Brain microvascular endothelial cell (primary cell): ENCODE data around the gene TBKBP1.

Source experiments
- DNase-seq: peaks from one replicate; pipeline ENCODE4 v3.0.0-alpha.2; 2020
- H3K27ac ChIP-seq: fragments of 250-450 bp; sonication (Bioruptor Pico); 2 replicates; pipeline ENCODE4 v1.5.1; 2020; ENCODE audit warnings: mild to moderate bottlenecking, moderate library complexity
- H3K27me3 ChIP-seq: fragments of 250-450 bp; sonication (Bioruptor Pico); replicated peaks from 2 replicates; pipeline ENCODE4 v1.5.1; 2020; ENCODE audit warnings: mild to moderate bottlenecking
- H3K36me3 ChIP-seq: fragments of 250-450 bp; sonication (Bioruptor Pico); replicated peaks from 2 replicates; pipeline ENCODE4 v1.5.1; 2020; ENCODE audit warnings: mild to moderate bottlenecking
- H3K4me3 ChIP-seq: 2 replicates; pipeline ENCODE4 v1.5.1; 2011; ENCODE audit warnings: low read depth, mild to moderate bottlenecking, control low read depth, low read length, moderate library complexity
- CTCF ChIP-seq: IDR thresholded peaks from 2 replicates; pipeline ENCODE4 v1.5.1; 2011; ENCODE audit warnings: low read depth, mild to moderate bottlenecking, moderate library complexity, low read length, control low read depth, inconsistent platforms; ENCODE audit errors: missing control alignments
- in situ Hi-C: cut with HindIII; loops from 2 replicates; pipeline ENCODE4 v1.10.0; 2017; ENCODE audit warnings: low sequenced_read_pairs, low pct_ligation_motif_present

Gene TBKBP1

DNA sequence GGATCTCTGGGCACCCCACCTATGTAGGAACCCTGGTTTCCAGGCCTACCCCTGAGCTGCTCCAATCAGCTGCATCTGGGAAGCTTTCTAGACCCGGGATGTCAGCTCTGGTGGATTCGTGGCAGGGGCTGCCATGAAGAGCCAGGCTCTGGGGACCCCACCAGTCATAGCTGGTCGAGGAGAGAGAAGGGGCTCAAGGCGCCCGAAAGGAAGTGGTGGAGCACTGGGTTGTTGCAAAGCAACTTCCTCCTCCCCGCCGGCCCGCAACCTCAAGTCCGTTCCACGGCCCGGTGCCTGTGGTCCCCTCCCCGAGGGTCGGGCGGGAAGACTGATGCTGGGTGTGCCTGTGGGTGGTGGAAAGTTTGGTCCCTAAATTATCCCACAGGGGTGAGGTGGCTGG, 10.2 kb downstream of the TBKBP1 start:
- H3K36me3 ChIP-seq = no peaks in the 10 kb centered on the region
- TF ChIP-seq CTCF = no peak
- peaks cover 35% of the 10 kb centered on the region for H3K27me3 ChIP-seq
- DNase-seq = no peak
- in situ Hi-C loops = no loop called here
- H3K27ac ChIP-seq = no peak overlapping the region
- no peak overlapping the region for H3K4me3 ChIP-seq

DNA sequence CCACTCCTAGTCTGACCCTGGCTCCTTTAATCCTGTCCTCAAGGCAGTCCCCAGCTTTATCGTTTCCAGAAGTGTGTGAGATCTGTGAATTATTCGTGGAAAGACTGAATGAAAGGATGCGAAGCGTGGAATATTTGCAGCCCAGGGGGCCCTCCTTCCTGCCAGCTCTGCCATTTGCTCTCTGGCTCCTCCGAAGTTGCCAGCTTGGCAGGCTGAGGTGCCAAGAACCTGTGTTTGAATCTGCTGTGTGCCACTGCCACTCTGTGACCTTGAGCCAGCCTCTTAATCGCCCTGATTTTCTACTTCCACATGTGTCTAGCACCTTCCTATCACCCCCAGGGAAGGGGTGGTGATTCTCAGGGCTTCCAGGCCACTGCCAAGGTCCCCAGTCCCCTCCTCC, 10.8 kb downstream of the TBKBP1 start:
- no peak for TF ChIP-seq CTCF
- H3K4me3 ChIP-seq = no peak overlapping the region
- no peaks in the 10 kb centered on the region for H3K36me3 ChIP-seq
- no peak for DNase-seq
- peaks cover 37% of the 10 kb centered on the region for H3K27me3 ChIP-seq
- in situ Hi-C loops = no loop called here
- H3K27ac ChIP-seq = no peak overlapping the region

DNA sequence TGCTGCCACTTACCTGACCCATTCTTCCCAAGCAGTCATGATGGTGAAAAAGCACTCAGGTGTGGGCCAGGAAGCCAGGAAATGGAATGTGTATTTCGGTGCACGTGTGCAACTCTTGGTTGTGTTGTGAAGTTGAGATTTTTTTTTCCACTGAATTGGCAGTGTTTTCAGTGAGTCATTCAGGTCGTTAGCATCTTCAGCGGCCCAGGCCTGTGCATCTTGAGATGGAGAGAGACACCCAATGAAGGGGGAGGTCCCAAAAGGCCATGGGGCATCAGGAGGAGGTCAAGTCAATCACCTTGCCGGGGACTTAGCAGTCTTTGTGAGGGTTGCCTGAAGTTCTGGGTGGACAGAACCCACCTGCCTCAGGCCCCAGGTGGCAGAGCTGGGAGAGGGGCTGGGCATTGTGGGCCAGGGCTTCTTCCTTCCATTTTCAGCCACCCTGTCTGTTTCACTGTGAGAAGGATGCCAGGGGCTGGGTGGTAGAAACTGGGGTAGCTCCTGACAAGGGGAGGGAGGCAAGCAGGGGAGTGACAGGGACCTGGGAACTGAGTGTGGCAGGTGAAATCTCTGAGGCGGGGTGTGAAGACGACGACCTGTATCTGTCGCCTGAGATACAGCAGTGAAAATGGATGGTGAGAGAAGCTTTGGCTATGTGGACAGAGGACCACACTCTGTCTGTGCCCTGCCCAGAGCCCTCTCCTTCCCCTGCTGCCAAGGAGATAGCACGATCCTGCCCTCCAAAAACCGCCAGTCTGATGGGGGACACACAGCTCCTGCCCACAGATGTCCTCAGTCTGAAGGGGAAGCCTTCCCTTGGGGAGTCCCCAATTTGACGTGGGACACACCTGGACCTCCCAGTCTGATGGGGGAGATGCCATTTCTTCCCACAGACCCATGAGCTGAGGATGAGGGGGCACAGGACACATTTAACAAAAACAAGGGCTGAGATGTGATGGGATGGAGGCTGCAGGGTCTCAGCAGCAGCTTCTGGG, 11.9 kb downstream of the TBKBP1 start:
- H3K27ac ChIP-seq = no peak overlapping the region
- H3K36me3 ChIP-seq = no peaks in the 10 kb centered on the region
- H3K4me3 ChIP-seq = no peak overlapping the region
- peaks cover 38% of the 10 kb centered on the region for H3K27me3 ChIP-seq
- no peak for DNase-seq
- no peak for TF ChIP-seq CTCF
- in situ Hi-C loops = no loop called here

- no peaks in the 10 kb centered on the region for H3K36me3 ChIP-seq
- TF ChIP-seq CTCF = no peak
- H3K27ac ChIP-seq = no peak overlapping the region
- no peak overlapping the region for H3K4me3 ChIP-seq
- no peak for DNase-seq
- H3K27me3 ChIP-seq = peaks cover 46% of the 10 kb centered on the region
- in situ Hi-C loops = no loop called here
Observed at GRCh38 chr17:47707056-47707804, 13.3 kb downstream of the TBKBP1 start.

GRCh38 chr17:47707884-47708283, 13.9 kb downstream of the TBKBP1 start:
- in situ Hi-C loops = no loop called here
- Histone ChIP-seq H3K27ac (no peak overlapping the region), H3K27me3 (peaks cover 53% of the 10 kb centered on the region), H3K36me3 (no peaks in the 10 kb centered on the region), H3K4me3 (no peak overlapping the region)
- DNase-seq = no peak
- TF ChIP-seq CTCF = no peak
